Endodermal cell (in vitro differentiated cells): ENCODE results near the gene TMEM174. TPM values are rescaled to one million over a fixed set of nuclear protein-coding genes. Genes with fewer than 3 reads are reported as not detected.
A peak's percentile ranks its signal among the peaks of the same experiment; 100 is the strongest.

Experiments
- DNase-seq: peaks from one replicate; pipeline ENCODE4 v3.0.0-alpha.2; 2017
- H3K27ac ChIP-seq: 2 replicates; pipeline ENCODE4 v1.5.1; 2013; ENCODE audit warnings: mild to moderate bottlenecking, low read depth, low read length, moderate library complexity
- H3K27me3 ChIP-seq: 2 replicates; pipeline ENCODE4 v1.6.1; 2013; ENCODE audit warnings: mild to moderate bottlenecking, low read length, moderate library complexity; ENCODE audit not compliant: insufficient read depth, control insufficient read depth, poor library complexity, severe bottlenecking
- H3K36me3 ChIP-seq: 2 replicates; pipeline ENCODE4 v1.7.0; 2013; ENCODE audit warnings: mild to moderate bottlenecking, low read length, moderate library complexity; ENCODE audit not compliant: control insufficient read depth, insufficient read depth
- H3K4me1 ChIP-seq: one replicate; pipeline ENCODE4 v1.7.0; 2013; ENCODE audit warnings: low read length; ENCODE audit not compliant: control insufficient read depth, insufficient read depth
- H3K4me3 ChIP-seq: 2 replicates; pipeline ENCODE4 v1.5.1; 2013; ENCODE audit warnings: mild to moderate bottlenecking, low read length, moderate library complexity
- H3K9ac ChIP-seq: 2 replicates; pipeline ENCODE4 v1.6.1; 2013; ENCODE audit warnings: mild to moderate bottlenecking, low read length, moderate library complexity; ENCODE audit not compliant: poor library complexity, severe bottlenecking; ENCODE audit errors: extremely low read depth
- H3K9me3 ChIP-seq: 2 replicates; pipeline ENCODE4 v1.6.1; 2013; ENCODE audit warnings: mild to moderate bottlenecking, low read length, moderate library complexity; ENCODE audit not compliant: control insufficient read depth
- H3K27ac Mint-ChIP-seq: 2 replicates; pipeline ENCODE4 v1.8.0; 2020; ENCODE audit warnings: mixed read lengths
- H3K27me3 Mint-ChIP-seq: 2 replicates; pipeline ENCODE4 v1.8.0; 2021; ENCODE audit warnings: mild to moderate bottlenecking, mixed read lengths; ENCODE audit not compliant: insufficient read depth
- H3K36me3 Mint-ChIP-seq: 2 replicates; pipeline ENCODE4 v1.8.0; 2020; ENCODE audit warnings: low read depth, mixed read lengths
- H3K4me1 Mint-ChIP-seq: 2 replicates; pipeline ENCODE4 v1.8.0; 2020; ENCODE audit warnings: mixed read lengths
- H3K4me3 Mint-ChIP-seq: 2 replicates; pipeline ENCODE4 v1.8.0; 2020; ENCODE audit warnings: mild to moderate bottlenecking, moderate library complexity, mixed read lengths
- H3K9me3 Mint-ChIP-seq: 2 replicates; pipeline ENCODE4 v1.8.0; 2020; ENCODE audit warnings: mild to moderate bottlenecking, mixed read lengths
- WGBS, 2 experiments: methylation state at CpG; one replicate each; pipeline versions ENCODE4 v1.1.5 to v1.1.7; 2013; ENCODE audit warnings: missing lambda C conversion rate in 2 of 2, mixed read lengths in 1 of 2; ENCODE audit not compliant: insufficient coverage in 1 of 2, insufficient read length in 1 of 2; 5-methylcytosine and 5-hydroxymethylcytosine counted together
- total RNA-seq, 2 donors: library from RNA; stranded (reverse); fragmentation: NEBNext Ultra II Directional in 1 of 2; extraction: Animal tissue kit (Norgen Biotek cat#: 25700) in 1 of 2; gene quantifications; 2 replicates in 1 of 2; 3 replicates in 1 of 2; pipeline ENCODE4 v1.2.1, GENCODE V29; 2021
- TF ChIP-seq, protein P1 (sequence below): fragments of 200-600 bp; sonication (generic); conservative IDR thresholded peaks from 2 replicates; pipeline ENCODE4 v1.5.0; 2021; ENCODE audit warnings: antibody characterized with exemption, mild to moderate bottlenecking

TMEM174 gene
- total RNA-seq, 2 donors from 2014 or later: not detected

DNA sequence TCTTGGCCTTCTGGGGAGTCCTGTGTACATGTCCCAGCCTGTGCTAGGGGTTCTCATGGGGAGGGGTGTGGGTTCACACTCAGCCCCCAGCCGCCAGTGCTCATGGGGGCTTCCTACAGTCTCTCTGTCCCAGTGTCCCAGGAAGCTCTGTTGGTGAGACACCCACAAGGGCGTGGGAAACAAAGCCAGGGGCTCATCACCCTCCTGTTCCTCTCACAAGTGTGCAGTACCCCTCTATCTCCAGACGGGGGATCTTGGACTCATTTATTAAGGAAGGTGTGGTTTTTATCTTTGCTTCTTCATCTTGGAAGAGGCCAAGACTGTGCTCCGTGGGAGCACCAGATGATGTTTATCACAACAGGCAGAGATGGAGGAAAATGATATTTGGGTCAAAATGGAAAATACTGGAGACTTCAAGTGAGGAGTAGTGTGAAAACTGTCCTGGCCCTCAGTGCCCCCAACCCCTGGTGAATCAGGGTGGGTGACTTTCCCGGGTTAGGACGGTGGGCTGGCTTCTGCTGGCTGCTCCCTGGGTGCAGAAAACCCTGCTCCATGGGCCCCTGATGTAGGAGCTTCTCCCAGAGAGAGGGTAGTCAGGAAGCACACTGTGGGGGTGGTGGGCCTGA lies 37.5 kb upstream of the TMEM174 start:
- no peaks in the 10 kb centered on the region for H3K36me3 Mint-ChIP-seq
- peak overlapping the region; percentile 41 for H3K27ac Mint-ChIP-seq
- H3K9me3 Mint-ChIP-seq: no peaks in the 10 kb centered on the region

DNA sequence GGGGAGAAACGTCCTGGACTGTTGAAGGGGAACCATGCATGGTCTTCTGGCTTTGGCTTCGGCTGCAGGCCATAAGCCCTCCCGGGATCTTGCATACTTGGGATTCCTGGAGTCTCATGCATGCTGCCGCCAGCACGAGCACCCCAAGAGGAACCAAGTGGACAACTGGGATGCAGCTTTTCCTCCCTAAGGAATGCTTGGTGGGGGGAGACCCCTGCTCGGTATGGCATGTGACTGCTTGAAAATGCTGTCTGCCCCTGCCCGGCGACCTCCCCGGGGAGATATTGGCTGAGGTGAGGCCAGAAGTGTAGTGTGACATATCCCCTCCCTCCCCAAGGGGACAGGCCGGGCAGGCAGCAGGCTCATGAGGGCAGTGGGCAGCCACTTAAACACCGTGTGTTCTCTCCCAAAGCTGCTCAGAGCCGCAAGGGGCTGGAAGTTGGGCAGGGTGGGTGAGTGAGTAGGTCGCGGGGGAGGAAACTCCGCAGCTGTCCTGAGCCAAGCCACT lies 36.9 kb upstream of the TMEM174 start:
- no peak overlapping the region for H3K9ac ChIP-seq
- no peaks in the 10 kb centered on the region for H3K27me3 ChIP-seq
- H3K4me3 Mint-ChIP-seq: no peak overlapping the region
- H3K9me3 ChIP-seq: no peaks in the 10 kb centered on the region
- no peak overlapping the region for H3K4me3 ChIP-seq
- no peaks in the 10 kb centered on the region for H3K9me3 Mint-ChIP-seq
- peak; percentile 75 for DNase-seq
- H3K4me1 ChIP-seq: no peaks in the 10 kb centered on the region
- WGBS, 2 experiments: 72 to 84% methylated on average over 4 to 15 of the region's 15 CpGs
- no peaks in the 10 kb centered on the region for H3K36me3 Mint-ChIP-seq
- TF ChIP-seq, protein P1, sequence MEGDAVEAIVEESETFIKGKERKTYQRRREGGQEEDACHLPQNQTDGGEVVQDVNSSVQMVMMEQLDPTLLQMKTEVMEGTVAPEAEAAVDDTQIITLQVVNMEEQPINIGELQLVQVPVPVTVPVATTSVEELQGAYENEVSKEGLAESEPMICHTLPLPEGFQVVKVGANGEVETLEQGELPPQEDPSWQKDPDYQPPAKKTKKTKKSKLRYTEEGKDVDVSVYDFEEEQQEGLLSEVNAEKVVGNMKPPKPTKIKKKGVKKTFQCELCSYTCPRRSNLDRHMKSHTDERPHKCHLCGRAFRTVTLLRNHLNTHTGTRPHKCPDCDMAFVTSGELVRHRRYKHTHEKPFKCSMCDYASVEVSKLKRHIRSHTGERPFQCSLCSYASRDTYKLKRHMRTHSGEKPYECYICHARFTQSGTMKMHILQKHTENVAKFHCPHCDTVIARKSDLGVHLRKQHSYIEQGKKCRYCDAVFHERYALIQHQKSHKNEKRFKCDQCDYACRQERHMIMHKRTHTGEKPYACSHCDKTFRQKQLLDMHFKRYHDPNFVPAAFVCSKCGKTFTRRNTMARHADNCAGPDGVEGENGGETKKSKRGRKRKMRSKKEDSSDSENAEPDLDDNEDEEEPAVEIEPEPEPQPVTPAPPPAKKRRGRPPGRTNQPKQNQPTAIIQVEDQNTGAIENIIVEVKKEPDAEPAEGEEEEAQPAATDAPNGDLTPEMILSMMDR: no peak
- H3K4me1 Mint-ChIP-seq: peaks cover 19% of the 10 kb centered on the region
- no peaks in the 10 kb centered on the region for H3K27me3 Mint-ChIP-seq
- no peaks in the 10 kb centered on the region for H3K36me3 ChIP-seq
- no peak overlapping the region for H3K27ac Mint-ChIP-seq
- H3K27ac ChIP-seq: no peak overlapping the region

More for the DNA sequence above, 37.5 kb upstream of the TMEM174 start:
- DNase-seq: peak; percentile 77
- Histone ChIP-seq H3K27ac (no peak overlapping the region), H3K4me1 (no peaks in the 10 kb centered on the region), H3K4me3 (no peak overlapping the region), H3K27me3 (no peaks in the 10 kb centered on the region), H3K36me3 (no peaks in the 10 kb centered on the region), H3K9ac (no peak overlapping the region), H3K9me3 (no peaks in the 10 kb centered on the region)
- H3K4me1 Mint-ChIP-seq: peaks cover 24% of the 10 kb centered on the region
- no peak overlapping the region for H3K4me3 Mint-ChIP-seq
- no peaks in the 10 kb centered on the region for H3K27me3 Mint-ChIP-seq
- WGBS, 2 experiments: 88 to 91% methylated on average over 1 to 6 of the region's 6 CpGs
- TF ChIP-seq, protein P1: peak; percentile 64

GRCh38 chr5:73137563-73138530 lies 35.1 kb upstream of the TMEM174 start:
- Histone ChIP-seq H3K27me3 (no peaks in the 10 kb centered on the region), H3K9ac (no peak overlapping the region), H3K9me3 (no peaks in the 10 kb centered on the region), H3K27ac (no peak overlapping the region), H3K36me3 (no peaks in the 10 kb centered on the region), H3K4me1 (no peaks in the 10 kb centered on the region), H3K4me3 (no peak overlapping the region)
- WGBS, 2 experiments: 89 to 94% methylated on average over 6 to 10 of the region's 10 CpGs
- Mint-ChIP-seq H3K4me3 (no peak overlapping the region), H3K36me3 (no peaks in the 10 kb centered on the region), H3K4me1 (peaks cover 12% of the 10 kb centered on the region), H3K9me3 (no peaks in the 10 kb centered on the region), H3K27me3 (no peaks in the 10 kb centered on the region), H3K27ac (no peak overlapping the region)
- TF ChIP-seq, protein P1: no peak
- DNase-seq: no peak
